Endometrial microvascular endothelial cells (primary cell): ENCODE data around the gene GSX2. TPM values are rescaled to one million over a fixed set of nuclear protein-coding genes. Genes with fewer than 3 reads are reported as not detected.
"Not testable (repeated sequence)": the region's sequence is repeated elsewhere in the genome, so short reads cannot be mapped to it uniquely, and the experiment has no call there.

ENCODE experiments used
- in situ Hi-C: cut with HindIII; loops from 2 replicates; pipeline ENCODE4 v1.10.0; 2017; ENCODE audit warnings: low sequenced_read_pairs, low pct_unique_long_range_greater_than_20kb; ENCODE audit errors: inconsistent ontology term
- total RNA-seq: library from RNA; depleted of rRNA; stranded (reverse); fragments of >200 nt; gene quantifications from one replicate; pipeline ENCODE4 v1.2.3, GENCODE V29; 2015; ENCODE audit errors: inconsistent ontology term

The GSX2 gene
- total RNA-seq, 1 donor from 2014 or later: not detected

GRCh38 chr4:54098375-54098774, 1.6 kb upstream of the GSX2 start:
- in situ Hi-C loops: no loop called here

- in situ Hi-C loops: no loop called here
Observed at GRCh38 chr4:54099287-54099747, 646 bp upstream of the GSX2 start.

- in situ Hi-C loops: no loop called here
Observed at GRCh38 chr4:54100595-54101189, 729 bp downstream of the GSX2 start.

GRCh38 chr4:54101190-54102041, 1.5 kb downstream of the GSX2 start:
- in situ Hi-C loops: no loop called here

- in situ Hi-C loops: no loop called here
Observed at GRCh38 chr4:54102531-54103106, 2.7 kb downstream of the GSX2 start.

- in situ Hi-C loops: no loop called here
Observed at GRCh38 chr4:54103190-54103574, 3.2 kb downstream of the GSX2 start.

GRCh38 chr4:54104907-54105306, 4.9 kb downstream of the GSX2 start:
- in situ Hi-C loops: no loop called here

- in situ Hi-C loops: no loop called here
Observed at GRCh38 chr4:54107951-54108748, 8.2 kb downstream of the GSX2 start.

GRCh38 chr4:54109241-54110018, 9.5 kb downstream of the GSX2 start:
- in situ Hi-C loops: no loop called here

GRCh38 chr4:54110019-54110416, 10.1 kb downstream of the GSX2 start:
- in situ Hi-C loops: no loop called here

- in situ Hi-C loops: not testable (repeated sequence)
Observed at GRCh38 chr4:54113206-54113605, 13.2 kb downstream of the GSX2 start.

GRCh38 chr4:54116246-54116645, 16.3 kb downstream of the GSX2 start:
- in situ Hi-C loops: not testable (repeated sequence)

- in situ Hi-C loops: no loop called here
Observed at GRCh38 chr4:54118850-54119589, 19.1 kb downstream of the GSX2 start.

GRCh38 chr4:54120518-54120917, 20.6 kb downstream of the GSX2 start:
- in situ Hi-C loops: no loop called here

GRCh38 chr4:54127660-54128059, 27.7 kb downstream of the GSX2 start:
- in situ Hi-C loops: no loop called here

GRCh38 chr4:54128694-54129093, 28.7 kb downstream of the GSX2 start:
- in situ Hi-C loops: not testable (repeated sequence)

- in situ Hi-C loops: no loop called here
Observed at GRCh38 chr4:54139332-54139731, 39.4 kb downstream of the GSX2 start.

- in situ Hi-C loops: no loop called here
Observed at GRCh38 chr4:54140287-54140686, 40.3 kb downstream of the GSX2 start.
